Parathyroid adenoma (tissue), 2 donors: Measurements from ENCODE around the gene NAXD.

Experiments
- H2AFZ ChIP-seq: fragments of 300-600 bp; sonication (generic); one replicate; pipeline ENCODE4 v1.7.0; 2017; ENCODE audit warnings: antibody characterized with exemption, mild to moderate bottlenecking
- H3K27ac ChIP-seq: fragments of 300-600 bp; sonication (generic); one replicate; pipeline ENCODE4 v1.7.0; 2017
- H3K27me3 ChIP-seq: fragments of 300-600 bp; sonication (generic); one replicate; pipeline ENCODE4 v1.7.0; 2017; ENCODE audit warnings: low read length; ENCODE audit not compliant: control insufficient read depth, insufficient read depth
- H3K36me3 ChIP-seq: fragments of 300-600 bp; sonication (generic); one replicate; pipeline ENCODE4 v1.7.0; 2017; ENCODE audit warnings: low read length; ENCODE audit not compliant: control insufficient read depth, insufficient read depth
- H3K4me1 ChIP-seq: fragments of 300-600 bp; sonication (generic); one replicate; pipeline ENCODE4 v1.7.0; 2017; ENCODE audit warnings: control low read depth
- H3K4me2 ChIP-seq: fragments of 300-600 bp; sonication (generic); one replicate; pipeline ENCODE4 v1.7.0; 2017; ENCODE audit warnings: low read length
- H3K4me3 ChIP-seq: fragments of 300-600 bp; sonication (generic); one replicate; pipeline ENCODE4 v1.7.0; 2017; ENCODE audit warnings: low read depth, low read length
- H3K79me2 ChIP-seq: fragments of 300-600 bp; sonication (generic); one replicate; pipeline ENCODE4 v1.7.0; 2017; ENCODE audit warnings: control low read depth
- H3K9ac ChIP-seq: fragments of 300-600 bp; sonication (generic); one replicate; pipeline ENCODE4 v1.7.0; 2017; ENCODE audit warnings: mild to moderate bottlenecking
- H3K9me3 ChIP-seq: fragments of 300-600 bp; sonication (generic); one replicate; pipeline ENCODE4 v1.7.0; 2017; ENCODE audit warnings: low read length; ENCODE audit not compliant: control insufficient read depth
- CTCF ChIP-seq: fragments of 300-600 bp; sonication (generic); IDR thresholded peaks from one replicate; pipeline ENCODE4 v1.7.0; 2017; ENCODE audit warnings: antibody characterized with exemption, mild to moderate bottlenecking
- donor health status: primary hyperparathyroidism.

The NAXD gene

GRCh38 chr13:110592665-110593064 lies 22.7 kb upstream of the NAXD start:
- Histone ChIP-seq H3K27ac (no peak overlapping the region), H3K79me2 (no peaks in the 10 kb centered on the region), H3K4me3 (no peak overlapping the region), H3K9me3 (no peaks in the 10 kb centered on the region), H3K4me1 (no peaks in the 10 kb centered on the region), H2AFZ (no peak overlapping the region), H3K36me3 (no peaks in the 10 kb centered on the region), H3K4me2 (no peak overlapping the region), H3K27me3 (no peaks in the 10 kb centered on the region), H3K9ac (no peak overlapping the region)
- TF ChIP-seq CTCF: no peak

GRCh38 chr13:110593430-110594130 lies 21.8 kb upstream of the NAXD start:
- Histone ChIP-seq H3K9me3 (no peaks in the 10 kb centered on the region), H3K27me3 (no peaks in the 10 kb centered on the region), H3K79me2 (no peaks in the 10 kb centered on the region), H3K4me1 (no peaks in the 10 kb centered on the region), H3K4me3 (no peak overlapping the region), H3K4me2 (no peak overlapping the region), H3K9ac (no peak overlapping the region), H3K27ac (no peak overlapping the region), H3K36me3 (no peaks in the 10 kb centered on the region), H2AFZ (peak overlapping the region; percentile 22)
- peak; percentile 31 for TF ChIP-seq CTCF

- Histone ChIP-seq H3K27me3 (no peaks in the 10 kb centered on the region), H3K4me3 (no peak overlapping the region), H3K79me2 (no peaks in the 10 kb centered on the region), H2AFZ (no peak overlapping the region), H3K36me3 (no peaks in the 10 kb centered on the region), H3K27ac (no peak overlapping the region), H3K9me3 (no peaks in the 10 kb centered on the region), H3K4me2 (no peak overlapping the region), H3K9ac (no peak overlapping the region), H3K4me1 (no peaks in the 10 kb centered on the region)
- no peak for TF ChIP-seq CTCF
Measured at GRCh38 chr13:110597041-110597689, 18.2 kb upstream of the NAXD start.

GRCh38 chr13:110600261-110600819 lies 15.0 kb upstream of the NAXD start:
- H3K4me3 ChIP-seq: no peak overlapping the region
- H3K27ac ChIP-seq: no peak overlapping the region
- H3K9me3 ChIP-seq: no peaks in the 10 kb centered on the region
- no peak overlapping the region for H3K9ac ChIP-seq
- no peaks in the 10 kb centered on the region for H3K4me1 ChIP-seq
- H3K27me3 ChIP-seq: no peaks in the 10 kb centered on the region
- no peaks in the 10 kb centered on the region for H3K79me2 ChIP-seq
- TF ChIP-seq CTCF: no peak
- no peak overlapping the region for H3K4me2 ChIP-seq
- no peak overlapping the region for H2AFZ ChIP-seq
- no peaks in the 10 kb centered on the region for H3K36me3 ChIP-seq
